GM19467 (cell line): Measurements from ENCODE around the gene FNDC3B.
A peak's percentile ranks its signal among the peaks of the same experiment; 100 is the strongest.

Experiments
- ATAC-seq: cut with Tn5 transposase; IDR thresholded peaks from one replicate; pipeline ENCODE4 v1.9.1; 2021; ENCODE audit warnings: mild to moderate bottlenecking, moderate library complexity; ENCODE audit not compliant: unreplicated experiment

FNDC3B gene

GRCh38 chr3:172071780-172072330 is 32.5 kb downstream of the FNDC3B start:
- ATAC-seq, result no peak

DNA sequence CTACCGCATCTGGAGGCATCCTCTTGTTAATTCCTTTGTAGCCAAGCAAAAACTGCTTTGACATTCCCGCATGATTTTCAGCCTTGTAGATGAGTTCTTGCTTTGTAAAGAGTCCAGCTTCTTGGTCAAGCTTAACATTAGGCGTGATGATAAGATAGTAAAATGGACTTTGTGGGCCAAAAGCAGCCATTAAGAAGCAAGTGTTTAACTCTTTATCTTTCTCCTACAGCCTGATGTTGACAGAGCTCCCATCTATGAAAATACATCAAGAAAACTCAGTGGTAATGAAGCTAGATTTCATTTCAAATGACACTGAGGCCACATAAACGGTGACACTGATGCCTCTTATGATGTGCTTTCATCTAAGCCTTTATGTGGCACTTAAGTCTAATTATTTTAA is 33.2 kb downstream of the FNDC3B start:
- no peak for ATAC-seq

GRCh38 chr3:172073262-172073915 is 34.0 kb downstream of the FNDC3B start:
- no peak for ATAC-seq

DNA sequence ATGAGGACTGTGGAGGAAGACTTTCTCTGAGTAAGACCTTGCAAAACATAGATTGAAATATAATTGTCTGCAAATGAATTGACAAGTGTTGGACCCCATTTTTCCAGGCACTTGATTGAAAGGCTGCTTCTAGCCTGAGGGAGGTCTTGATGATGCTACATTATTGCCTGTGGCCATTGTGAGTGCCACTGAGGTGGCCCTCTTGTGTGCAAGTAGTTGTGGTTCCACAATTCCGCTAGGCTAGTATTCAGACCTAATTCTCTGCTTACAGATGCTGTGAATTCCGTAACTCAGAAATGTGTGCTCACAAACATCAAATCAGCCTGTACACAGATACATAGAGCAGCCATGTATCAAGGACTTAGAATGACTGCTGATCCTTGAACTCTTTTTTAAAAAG is 34.7 kb downstream of the FNDC3B start:
- ATAC-seq, result no peak

GRCh38 chr3:172074586-172074985 is 35.2 kb downstream of the FNDC3B start:
- ATAC-seq, result no peak

DNA sequence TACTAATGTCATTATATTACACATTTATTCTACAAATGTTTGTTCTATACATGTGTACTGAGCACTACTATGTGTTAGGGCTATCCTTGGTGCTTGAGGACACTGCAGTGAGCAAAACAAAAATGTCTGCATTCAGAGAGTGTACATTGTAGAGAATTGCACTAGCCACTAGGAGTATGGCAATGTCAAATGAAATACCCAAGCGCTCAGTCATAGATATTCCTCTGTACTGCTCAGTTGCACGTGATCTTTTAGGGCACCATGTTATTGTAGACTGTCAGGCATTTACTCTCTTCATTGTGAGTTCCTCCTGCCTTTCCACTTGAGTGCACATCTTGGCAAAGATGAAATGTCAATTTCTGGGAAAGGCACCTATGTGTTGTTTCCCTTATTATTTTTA is 36.8 kb downstream of the FNDC3B start:
- ATAC-seq, result no peak

GRCh38 chr3:172077197-172077757 is 37.9 kb downstream of the FNDC3B start:
- no peak for ATAC-seq

GRCh38 chr3:172078244-172078643 is 38.9 kb downstream of the FNDC3B start:
- no peak for ATAC-seq

GRCh38 chr3:172078721-172079120 is 39.3 kb downstream of the FNDC3B start:
- no peak for ATAC-seq

- ATAC-seq, result no peak
These were observed 40.1 kb downstream of the FNDC3B start for GRCh38 chr3:172079326-172079976.

- ATAC-seq, result no peak
These were observed 41.1 kb downstream of the FNDC3B start for GRCh38 chr3:172080503-172080902.

- no peak for ATAC-seq
These were observed 42.9 kb downstream of the FNDC3B start for GRCh38 chr3:172082269-172082668.

GRCh38 chr3:172082820-172083513 is 43.6 kb downstream of the FNDC3B start:
- no peak for ATAC-seq

- no peak for ATAC-seq
These were observed 44.6 kb downstream of the FNDC3B start for GRCh38 chr3:172083995-172084409.

GRCh38 chr3:172084871-172085556 is 45.6 kb downstream of the FNDC3B start:
- no peak for ATAC-seq

DNA sequence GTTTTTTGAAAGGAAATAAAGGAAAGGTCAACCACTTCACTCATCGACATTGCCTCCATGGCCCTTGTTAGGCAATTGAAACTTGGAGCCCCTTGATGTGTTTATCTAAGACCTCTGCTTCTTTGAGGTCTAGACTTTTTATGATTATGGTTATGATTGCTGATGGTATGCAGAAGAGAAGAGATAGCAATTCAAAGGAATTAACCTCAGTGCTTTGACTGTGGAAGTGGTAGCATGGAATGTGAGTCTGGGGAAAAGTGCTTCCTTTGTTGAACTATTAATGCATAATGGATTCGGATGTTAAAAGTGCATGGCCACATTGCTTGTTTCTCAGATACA is 46.1 kb downstream of the FNDC3B start:
- no peak for ATAC-seq

DNA sequence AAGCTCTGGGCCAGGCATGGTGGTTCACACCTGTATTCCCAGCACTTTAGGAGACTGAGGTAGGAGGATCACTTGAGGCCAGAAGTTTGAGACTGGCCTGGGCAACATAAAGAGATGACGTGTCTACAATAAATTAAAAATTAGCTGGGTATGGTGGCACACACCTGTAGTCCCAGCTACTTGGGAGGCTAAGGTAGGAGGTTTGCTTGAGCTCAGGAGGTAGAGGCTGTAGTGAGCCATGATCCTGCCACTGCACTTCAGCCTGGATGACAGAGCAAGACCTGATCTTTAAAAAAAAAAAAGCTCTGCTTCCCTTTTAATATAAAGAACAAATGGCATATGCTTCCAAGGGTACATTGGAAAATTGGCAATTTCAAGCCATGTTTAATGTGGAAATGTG is 46.7 kb downstream of the FNDC3B start:
- ATAC-seq, result no peak

DNA sequence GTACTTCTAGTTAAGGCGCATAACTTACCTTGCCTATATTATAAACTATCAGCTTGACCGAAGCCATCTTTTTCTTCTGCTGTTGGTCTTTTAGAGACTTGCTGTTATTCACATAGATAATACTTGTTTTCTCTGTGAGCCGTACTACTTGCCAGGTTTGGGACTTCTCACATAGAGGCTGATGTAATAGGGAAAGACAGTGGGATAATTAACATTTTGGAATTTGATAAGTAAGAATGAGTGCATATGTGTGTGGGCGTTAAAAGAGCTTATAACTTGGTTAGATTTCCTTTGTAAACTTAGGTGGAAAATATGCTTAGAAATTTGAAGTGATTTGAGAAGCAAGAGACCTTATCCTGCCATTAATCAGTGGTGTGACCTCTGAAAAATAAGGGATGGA is 47.8 kb downstream of the FNDC3B start:
- no peak for ATAC-seq

DNA sequence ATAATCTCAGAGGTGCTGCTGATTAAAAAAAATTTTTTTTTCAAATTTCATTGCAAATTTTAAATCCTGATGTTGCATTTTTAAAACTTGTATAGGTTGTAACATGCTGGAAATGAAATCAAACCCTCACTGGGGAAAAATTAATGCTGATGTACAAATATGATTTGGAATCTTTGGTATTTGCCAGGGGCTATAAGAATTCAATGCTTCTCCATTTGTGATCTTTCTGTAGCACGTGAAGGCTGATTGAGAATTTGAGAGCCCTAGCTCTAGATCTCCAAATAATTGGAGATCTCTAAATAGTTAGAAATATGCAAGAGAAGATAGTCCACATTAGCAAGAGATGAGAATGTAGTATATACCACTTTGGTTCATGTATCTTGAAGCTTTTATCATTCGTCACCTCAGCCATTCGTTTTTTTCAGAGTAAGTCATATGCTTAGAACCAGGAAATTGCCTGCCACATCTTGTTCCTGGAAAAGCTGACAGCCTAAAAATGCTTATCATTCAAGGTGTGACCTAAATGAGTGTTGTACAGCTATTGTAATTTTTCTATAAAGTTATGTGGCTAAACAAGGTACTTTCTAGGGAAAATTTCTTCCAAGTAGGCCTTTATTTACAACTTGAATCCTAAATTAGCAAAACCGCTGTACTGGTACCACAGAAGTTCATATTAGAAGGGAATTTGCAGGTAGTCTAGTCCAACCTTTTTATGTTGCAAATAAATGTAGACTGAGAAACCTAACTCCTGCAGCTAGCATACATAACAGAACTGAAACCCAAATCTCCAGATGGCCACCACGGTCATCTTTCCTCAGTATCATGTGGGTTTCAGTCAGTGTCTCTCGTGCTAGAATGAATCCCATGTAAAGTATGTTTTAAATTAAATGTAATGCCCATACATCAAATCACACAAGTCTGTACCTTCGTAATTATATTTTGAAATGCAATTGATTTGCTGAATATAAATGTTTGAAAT is 48.5 kb downstream of the FNDC3B start:
- ATAC-seq, result peak; percentile 81

GRCh38 chr3:172089250-172089649 is 49.9 kb downstream of the FNDC3B start:
- ATAC-seq, result no peak
